NCI-H2107 (cell line): Measurements from ENCODE around the gene TCF25.
"Not testable (repeated sequence)": the region's sequence is repeated elsewhere in the genome, so short reads cannot be mapped to it uniquely, and the experiment has no call there.

Experiments
- DNase-seq: peaks from one replicate; lab custom pipeline; 2025; lab: John Stamatoyannopoulos, UW

TCF25 gene

DNA sequence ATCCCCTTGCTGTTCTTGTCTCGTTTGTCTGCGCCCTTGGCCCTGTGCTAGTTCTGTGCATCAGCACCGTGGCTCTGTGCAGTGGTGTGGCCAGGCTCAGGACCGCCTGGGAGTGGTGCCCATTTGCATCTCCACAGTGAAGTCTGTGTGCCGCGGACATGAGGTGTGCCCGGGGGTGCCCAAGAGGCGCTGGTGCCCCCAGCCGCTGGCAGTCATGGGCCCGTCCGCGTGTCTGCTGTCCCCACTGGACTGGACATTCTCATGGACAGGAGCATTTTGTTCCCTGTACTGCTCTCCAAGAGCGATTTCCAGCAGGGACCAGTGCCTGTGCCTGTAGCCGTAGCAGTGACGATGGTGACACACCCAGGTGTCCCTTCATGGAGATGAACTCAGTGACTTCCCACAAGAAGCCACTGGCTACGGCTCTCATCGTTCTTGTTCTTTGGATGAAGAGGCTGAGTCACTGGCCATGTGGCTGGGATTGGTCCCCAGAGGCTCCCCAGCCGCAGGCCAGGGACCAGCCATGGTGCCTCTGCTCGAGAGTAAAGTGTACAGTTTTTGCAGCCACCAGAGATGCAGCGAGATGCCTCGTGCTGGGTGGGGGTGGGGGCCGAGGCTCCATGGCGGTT lies 32.2 kb downstream of the TCF25 start:
- DNase-seq, result no peak

DNA sequence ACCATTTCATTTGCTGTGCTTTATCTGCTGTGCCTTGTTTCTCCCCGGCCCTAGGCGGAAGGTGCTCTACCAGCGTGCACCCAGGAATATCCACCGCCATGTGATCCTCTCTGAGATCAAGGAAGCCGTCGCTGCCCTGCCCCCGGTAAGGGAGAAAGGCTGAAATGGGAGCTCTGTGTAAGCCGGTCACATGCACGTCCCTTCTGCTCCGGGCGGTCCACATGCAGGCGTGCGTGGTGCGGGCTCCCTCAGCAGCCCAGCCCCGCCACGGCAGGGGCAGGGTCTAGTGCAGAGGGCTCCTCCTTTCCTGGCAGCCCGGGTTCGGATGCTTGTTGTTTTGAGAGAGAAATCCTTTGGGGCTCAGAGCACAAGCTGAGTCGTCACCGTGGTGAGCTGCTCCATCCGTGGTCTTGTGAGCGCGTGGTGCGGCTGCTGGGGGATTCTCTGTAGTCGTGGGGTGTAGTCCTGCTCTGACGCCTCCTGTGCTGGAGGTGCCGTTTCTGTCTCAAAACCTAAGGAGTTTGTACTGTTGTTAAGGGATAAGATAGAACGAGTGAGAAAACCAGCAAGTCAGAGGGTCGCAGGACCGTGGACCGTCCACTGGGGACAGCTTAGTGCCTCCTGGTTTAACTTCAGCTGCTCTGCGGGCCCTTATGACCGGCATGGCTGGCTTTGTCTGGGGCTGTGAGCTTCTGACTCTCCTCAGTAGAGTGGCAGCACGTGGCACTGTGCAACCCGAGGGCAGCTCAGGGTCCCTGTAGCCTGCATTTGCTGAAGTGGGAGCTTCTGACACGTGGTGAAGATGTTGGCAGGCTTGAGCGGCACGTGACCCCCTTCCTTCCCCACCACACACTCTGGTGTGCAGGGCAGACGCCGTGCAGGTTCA lies 33.0 kb downstream of the TCF25 start:
- no peak for DNase-seq

- DNase-seq, result no peak
Measured at GRCh38 chr16:89907055-89907814, 33.8 kb downstream of the TCF25 start.

GRCh38 chr16:89908236-89908635 lies 34.8 kb downstream of the TCF25 start:
- DNase-seq, result no peak

GRCh38 chr16:89909777-89910716 lies 36.7 kb downstream of the TCF25 start:
- no peak for DNase-seq

GRCh38 chr16:89910717-89911354 lies 37.4 kb downstream of the TCF25 start:
- no peak for DNase-seq

- DNase-seq, result no peak
Measured at GRCh38 chr16:89911375-89911774, 38.0 kb downstream of the TCF25 start.

DNA sequence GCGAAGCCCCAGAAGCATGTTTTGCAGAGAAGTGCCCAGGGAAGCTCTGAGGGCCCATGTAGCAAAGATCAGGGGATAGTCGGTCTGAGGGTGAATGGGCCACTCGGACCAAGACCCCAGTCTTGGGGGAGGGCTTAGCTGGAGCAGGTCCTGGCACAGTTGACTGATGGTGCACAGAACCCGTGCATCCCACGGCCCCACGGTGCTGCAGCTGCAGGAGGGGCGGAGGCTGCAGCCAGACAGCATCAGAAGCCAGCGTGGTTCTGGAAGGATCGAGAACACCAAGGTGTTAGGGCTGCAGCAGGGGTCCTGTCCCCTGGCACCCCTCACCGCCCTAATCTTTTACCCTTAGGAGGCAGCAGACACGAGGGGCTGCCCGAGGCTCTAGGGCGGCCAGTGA lies 38.8 kb downstream of the TCF25 start:
- DNase-seq, result no peak

GRCh38 chr16:89912627-89913026 lies 39.2 kb downstream of the TCF25 start:
- DNase-seq, result no peak

DNA sequence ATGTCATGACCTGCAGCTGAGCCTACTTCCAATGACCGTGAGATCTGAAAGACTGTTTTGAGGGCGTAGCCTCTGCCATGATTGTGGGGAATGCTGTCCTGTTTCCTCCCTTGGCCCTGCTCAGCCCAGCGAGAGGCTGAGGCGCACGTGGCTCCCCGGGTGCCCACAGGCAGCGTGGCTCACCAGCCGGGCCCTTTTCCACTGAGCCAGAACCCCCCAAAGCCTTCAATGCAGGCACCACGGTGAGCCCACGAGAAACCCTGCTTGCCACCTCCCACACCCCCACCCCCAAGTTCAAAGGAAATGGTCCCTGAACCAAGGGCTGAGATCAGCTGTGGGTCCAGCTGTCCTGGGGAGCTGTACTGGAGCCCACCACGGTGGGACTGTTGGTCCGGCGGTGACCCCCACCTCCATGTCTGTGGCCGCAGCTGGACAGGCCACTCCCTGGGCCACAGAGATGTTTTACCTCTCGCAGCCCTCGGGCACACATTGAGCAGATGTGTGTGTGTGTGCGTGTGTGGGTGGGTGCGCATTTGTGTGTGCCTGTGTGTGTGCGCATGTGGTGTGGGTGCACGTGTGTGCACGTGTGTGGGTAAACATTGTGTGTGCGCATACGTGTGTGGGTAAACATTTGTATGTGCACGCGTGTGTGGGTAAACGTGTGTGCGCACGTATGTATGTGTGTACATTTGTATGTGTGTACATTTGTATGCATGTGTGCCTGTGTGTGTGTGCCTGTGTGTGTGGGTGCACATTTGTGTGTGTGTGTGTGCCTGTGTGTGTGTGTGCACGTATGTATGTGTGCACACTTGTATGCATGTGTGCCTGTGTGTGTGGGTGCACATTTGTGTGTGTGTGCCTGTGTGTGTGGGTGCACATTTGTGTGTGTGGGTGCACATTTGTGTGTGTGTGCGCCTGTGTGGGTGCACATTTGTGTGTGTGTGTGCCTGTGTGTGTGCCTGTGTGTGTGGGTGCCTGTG lies 40.3 kb downstream of the TCF25 start:
- no peak for DNase-seq

DNA sequence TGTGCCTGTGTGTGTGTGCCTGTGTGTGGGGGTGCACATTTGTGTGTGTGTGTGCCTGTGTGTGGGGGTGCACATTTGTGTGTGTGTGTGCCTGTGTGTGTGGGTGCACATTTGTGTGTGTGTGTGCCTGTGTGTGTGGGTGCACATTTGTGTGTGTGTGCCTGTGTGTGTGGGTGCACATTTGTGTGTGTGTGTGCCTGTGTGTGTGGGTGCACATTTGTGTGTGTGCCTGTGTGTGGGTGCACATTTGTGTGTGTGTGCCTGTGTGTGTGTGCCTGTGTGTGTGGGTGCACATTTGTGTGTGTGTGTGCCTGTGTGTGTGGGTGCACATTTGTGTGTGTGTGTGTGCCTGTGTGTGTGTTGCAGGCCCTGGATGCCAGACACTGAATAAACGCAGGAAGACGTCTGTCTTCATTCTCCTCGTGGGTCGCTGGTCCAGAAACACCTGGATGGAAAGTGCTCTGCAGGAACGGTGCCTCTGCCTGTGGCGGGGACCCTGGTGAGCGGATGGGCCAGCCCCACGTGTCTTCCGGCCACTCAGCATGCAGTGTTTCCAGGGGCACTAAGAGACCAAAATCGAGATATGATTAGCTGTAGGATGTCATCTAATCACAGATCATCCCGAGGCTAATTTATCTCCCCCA lies 41.4 kb downstream of the TCF25 start:
- DNase-seq, result not testable (repeated sequence)

DNA sequence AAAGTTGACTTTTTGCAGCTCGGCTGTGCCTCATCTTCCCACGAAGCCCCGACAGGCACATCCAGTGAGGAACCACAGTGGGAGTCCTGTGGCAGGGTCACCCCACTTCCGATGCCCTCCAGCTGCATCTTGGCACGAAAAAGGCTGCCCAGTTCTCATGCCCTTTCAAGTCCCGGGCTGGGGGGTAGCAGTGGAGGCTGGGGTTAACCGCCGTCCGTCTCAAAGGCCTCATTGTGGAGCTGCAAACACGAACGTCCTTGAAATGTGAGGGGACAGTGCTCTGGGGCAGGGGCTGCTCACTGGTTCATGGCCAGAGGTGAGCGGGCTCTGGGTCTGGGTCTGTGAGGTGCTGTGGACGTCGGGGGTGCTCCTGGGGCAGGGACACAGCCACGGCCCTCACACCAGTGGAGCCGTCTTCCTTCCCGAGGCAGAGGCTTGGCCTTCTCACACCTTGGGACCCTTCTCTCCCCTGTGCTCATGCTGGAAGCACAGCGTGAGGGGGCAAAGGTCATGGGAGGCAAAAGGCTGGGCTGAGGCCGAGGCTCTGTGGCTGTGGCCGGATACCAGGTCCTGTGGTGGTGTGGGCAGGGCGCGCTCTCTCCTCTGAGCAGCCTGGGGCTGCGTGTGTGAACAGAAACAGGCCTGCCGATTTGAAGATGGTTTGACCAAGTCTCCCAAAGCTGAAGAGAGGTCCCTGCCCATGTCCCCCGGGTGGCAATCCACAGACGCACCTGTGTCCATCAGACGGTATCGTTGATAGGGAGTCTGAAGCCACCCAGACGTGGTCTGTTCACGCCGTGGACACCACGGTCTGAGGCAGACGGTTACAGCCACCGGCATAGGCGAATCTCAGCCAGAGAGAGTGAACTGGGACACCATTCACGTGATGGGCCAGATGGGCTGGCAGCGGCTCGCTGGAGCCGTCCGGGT lies 42.2 kb downstream of the TCF25 start:
- no peak for DNase-seq

DNA sequence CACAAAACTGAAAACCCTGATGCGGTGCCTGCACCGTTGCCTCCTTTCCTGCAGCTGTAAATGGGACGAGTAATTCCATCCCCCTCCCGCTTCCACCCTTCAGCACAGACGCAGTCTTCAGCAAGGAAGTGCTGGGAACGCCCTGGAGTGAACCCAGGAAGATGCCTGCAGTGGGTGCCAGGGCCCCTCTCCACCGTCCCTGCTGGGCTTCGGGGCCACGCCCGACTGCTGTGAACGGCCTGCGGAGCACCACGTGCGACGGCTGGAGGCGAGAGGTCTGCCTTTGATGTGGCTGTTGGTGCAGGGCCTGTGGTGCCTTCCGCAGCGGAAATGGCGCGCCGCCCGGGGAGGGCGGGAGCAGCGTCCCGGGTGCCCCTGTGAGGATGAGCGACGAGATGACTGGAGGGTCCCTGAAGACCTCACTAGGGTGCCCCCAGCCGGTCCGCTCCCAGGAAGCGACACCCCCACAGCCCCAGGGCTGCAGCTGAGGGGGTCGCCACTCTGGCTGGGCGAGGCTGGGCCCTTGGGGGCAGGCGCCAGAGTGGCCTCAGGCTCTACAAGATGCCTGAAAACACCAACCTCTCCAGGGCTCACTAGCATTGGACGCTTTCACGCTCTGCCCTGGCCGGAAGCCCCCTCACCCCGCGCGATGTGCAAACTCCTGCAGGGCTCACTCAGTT lies 44.5 kb downstream of the TCF25 start:
- DNase-seq, result peak; percentile 75

GRCh38 chr16:89918453-89919347 lies 45.3 kb downstream of the TCF25 start, which contains the start of gene MC1R:
Gene MC1R, plus strand, starts transcription at chr16:89918862. Its CDS starts 397 bp downstream, at chr16:89919259.
- no peak for DNase-seq

GRCh38 chr16:89919535-89920406 lies 46.4 kb downstream of the TCF25 start:
- no peak for DNase-seq

- no peak for DNase-seq
Measured at GRCh38 chr16:89920723-89921122, 47.3 kb downstream of the TCF25 start.
